ENCODE measurements around the gene LRIT3.

DNA sequence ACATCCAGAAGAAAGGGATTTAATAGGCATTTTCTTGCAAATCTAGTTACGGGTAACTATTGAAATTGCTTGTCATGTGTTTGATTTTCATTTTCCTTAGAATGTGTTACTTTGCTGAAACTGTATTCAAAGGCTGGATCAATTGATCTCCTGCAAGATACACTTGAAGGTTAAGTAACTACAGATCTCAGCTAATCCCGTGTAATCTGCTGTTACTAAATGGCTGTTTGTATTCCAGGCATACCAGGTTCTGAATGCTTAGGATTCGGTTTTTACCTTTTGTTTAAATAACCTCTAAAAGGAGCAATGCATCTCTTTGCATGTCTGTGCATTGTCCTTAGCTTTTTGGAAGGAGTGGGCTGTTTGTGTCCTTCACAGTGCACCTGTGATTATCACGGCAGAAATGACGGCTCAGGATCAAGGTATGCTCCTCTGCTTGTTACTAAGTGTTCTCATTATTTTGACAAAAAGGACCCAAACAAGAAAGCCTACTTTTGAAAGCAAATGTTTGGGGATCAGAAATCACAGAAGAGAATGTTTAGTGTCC, at the start of gene LRIT3:
- TF ChIP-seq, protein P1, sequence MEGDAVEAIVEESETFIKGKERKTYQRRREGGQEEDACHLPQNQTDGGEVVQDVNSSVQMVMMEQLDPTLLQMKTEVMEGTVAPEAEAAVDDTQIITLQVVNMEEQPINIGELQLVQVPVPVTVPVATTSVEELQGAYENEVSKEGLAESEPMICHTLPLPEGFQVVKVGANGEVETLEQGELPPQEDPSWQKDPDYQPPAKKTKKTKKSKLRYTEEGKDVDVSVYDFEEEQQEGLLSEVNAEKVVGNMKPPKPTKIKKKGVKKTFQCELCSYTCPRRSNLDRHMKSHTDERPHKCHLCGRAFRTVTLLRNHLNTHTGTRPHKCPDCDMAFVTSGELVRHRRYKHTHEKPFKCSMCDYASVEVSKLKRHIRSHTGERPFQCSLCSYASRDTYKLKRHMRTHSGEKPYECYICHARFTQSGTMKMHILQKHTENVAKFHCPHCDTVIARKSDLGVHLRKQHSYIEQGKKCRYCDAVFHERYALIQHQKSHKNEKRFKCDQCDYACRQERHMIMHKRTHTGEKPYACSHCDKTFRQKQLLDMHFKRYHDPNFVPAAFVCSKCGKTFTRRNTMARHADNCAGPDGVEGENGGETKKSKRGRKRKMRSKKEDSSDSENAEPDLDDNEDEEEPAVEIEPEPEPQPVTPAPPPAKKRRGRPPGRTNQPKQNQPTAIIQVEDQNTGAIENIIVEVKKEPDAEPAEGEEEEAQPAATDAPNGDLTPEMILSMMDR (IDR thresholded peaks at IDR 0.05) = no peak
- no peak for TF ChIP-seq EZH2phosphoT487 (IDR thresholded peaks at IDR 0.05)
- TF ChIP-seq EZH2 (IDR thresholded peaks at IDR 0.05) = no peak
